ENCODE data around the gene TREX2. TPM values are rescaled to one million over a fixed set of nuclear protein-coding genes. Genes with fewer than 3 reads are reported as not detected.
A peak's percentile ranks its signal among the peaks of the same experiment; 100 is the strongest.

The TREX2 gene
- total and polyA plus RNA-seq, 7 donors, result 0.10 to 0.56 (median 0.27) TPM; not detected in 2

DNA sequence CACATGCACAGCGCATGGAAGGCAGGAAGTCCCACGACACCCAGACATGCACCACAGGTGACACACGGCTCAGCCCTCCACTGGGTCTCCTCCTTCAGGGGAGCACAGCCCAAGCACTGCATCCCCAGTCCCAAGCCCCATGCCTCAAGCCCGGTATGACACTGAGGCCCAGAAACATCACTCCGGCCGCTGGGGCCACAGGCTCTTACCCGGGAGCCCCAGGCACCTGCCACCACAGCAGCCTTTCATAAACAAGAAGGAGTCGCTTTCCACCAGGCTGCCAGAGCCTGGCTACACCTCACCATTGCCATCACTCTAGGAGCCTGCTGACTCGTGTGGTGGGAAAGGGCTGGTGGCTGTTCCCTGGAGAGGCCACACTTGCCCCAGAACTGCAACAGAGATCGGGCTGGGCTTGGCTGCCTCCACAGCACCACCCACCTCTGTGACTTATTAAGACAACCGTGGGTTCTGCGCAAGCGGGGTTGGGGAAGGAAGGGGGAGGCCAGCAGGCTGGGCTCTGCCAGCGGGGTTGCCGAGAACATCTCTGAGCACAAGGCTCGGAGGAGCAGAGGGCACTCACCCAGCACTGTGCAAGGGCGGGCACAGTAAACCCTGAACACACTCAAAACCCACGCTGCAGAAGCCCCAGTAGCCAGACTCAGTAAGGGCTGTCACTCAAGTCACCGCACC, 20.0 kb upstream of the TREX2 start:
- peaks cover 2 to 9% of the 10 kb centered on the region in 2 donors for H3K36me3 ChIP-seq (ENCODE audit: insufficient read depth in 1 of 2, low read depth in 1 of 2)
- TF ChIP-seq, protein P1, sequence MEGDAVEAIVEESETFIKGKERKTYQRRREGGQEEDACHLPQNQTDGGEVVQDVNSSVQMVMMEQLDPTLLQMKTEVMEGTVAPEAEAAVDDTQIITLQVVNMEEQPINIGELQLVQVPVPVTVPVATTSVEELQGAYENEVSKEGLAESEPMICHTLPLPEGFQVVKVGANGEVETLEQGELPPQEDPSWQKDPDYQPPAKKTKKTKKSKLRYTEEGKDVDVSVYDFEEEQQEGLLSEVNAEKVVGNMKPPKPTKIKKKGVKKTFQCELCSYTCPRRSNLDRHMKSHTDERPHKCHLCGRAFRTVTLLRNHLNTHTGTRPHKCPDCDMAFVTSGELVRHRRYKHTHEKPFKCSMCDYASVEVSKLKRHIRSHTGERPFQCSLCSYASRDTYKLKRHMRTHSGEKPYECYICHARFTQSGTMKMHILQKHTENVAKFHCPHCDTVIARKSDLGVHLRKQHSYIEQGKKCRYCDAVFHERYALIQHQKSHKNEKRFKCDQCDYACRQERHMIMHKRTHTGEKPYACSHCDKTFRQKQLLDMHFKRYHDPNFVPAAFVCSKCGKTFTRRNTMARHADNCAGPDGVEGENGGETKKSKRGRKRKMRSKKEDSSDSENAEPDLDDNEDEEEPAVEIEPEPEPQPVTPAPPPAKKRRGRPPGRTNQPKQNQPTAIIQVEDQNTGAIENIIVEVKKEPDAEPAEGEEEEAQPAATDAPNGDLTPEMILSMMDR (IDR thresholded peaks at IDR 0.05), result no peak
- no peaks in the 10 kb centered on the region for H3K4me1 ChIP-seq
- WGBS, 3 donors, result 77 to 85% (median 81%) methylated on average over 17 to 19 of the region's 19 CpGs
- H3K27me3 ChIP-seq (ENCODE audit: insufficient read depth in 3 of 3, low read length in 2 of 3), result peaks cover 0 to 1% (median 0%) of the 10 kb centered on the region in 3 donors
- H3K4me3 ChIP-seq, result no peak overlapping the region
- intact Hi-C loops (cut with DNase I), result no loop called here
- no peak overlapping the region for H3K27ac ChIP-seq
- DNase-seq (no peak), ATAC-seq (no peak)
- no peaks in the 10 kb centered on the region for H3K9me3 ChIP-seq

DNA sequence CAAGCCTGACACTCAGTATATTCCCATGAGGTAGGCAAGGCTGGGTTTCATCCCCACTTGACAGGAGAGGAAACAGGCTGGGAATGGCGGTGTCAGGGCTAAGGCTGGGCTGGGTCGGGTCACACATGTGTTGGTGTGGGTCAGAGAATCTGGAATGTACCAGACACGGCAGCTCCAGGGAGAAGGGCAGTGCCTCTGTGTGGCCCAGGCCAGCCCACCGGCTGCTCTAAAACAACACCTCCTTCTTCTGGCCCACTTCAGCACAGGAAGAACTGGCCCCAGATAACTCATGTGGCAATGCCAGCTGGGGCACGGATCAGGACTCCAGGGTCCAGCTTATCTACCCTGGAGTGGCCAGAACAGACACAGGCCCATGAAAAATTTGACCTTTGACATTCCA, 18.3 kb upstream of the TREX2 start:
- Histone ChIP-seq H3K9me3 (no peaks in the 10 kb centered on the region), H3K4me3 (no peak overlapping the region), H3K27ac (no peak overlapping the region), H3K4me1 (no peaks in the 10 kb centered on the region), H3K36me3 (ENCODE audit: insufficient read depth in 1 of 2, low read depth in 1 of 2) (peaks cover 2 to 9% of the 10 kb centered on the region in 2 donors), H3K27me3 (ENCODE audit: insufficient read depth in 3 of 3, low read length in 2 of 3) (no peaks in the 10 kb centered on the region)
- TF ChIP-seq, protein P1 (IDR thresholded peaks at IDR 0.05), result no peak
- WGBS, 3 donors, result 74 to 80% (median 79%) methylated on average over 5 of the region's 5 CpGs
- DNase-seq (no peak), ATAC-seq (no peak)
- intact Hi-C loops (cut with DNase I), result no loop called here

DNA sequence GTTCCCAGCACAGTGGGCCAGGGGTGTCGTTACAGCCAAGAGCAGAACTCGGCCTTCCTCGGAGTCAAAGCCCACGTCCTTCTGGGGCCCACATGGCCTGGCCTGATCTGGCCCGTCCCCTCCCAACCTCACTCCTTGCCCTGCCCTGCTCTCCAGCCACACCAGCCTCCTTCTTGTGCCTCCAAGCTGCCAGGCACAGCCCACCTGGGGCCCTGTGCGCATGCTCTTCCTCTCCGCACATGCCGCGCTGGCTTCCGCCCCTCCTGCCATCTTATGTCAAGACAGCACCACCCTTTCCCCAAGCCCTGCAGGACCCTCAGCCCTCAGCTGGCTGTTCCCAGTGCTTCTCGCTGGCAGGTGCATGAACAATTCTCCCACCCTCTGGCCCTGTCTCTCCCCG, 17.7 kb upstream of the TREX2 start:
- intact Hi-C loops (cut with DNase I), result no loop called here
- WGBS, 3 donors, result 74 to 98% (median 75%) methylated on average over 11 to 12 of the region's 12 CpGs
- no peak for ATAC-seq
- peaks cover 2 to 9% of the 10 kb centered on the region in 2 donors for H3K36me3 ChIP-seq (ENCODE audit: insufficient read depth in 1 of 2, low read depth in 1 of 2)
- H3K27me3 ChIP-seq (ENCODE audit: insufficient read depth in 3 of 3, low read length in 2 of 3), result no peaks in the 10 kb centered on the region
- H3K4me1 ChIP-seq, result no peaks in the 10 kb centered on the region
- H3K27ac ChIP-seq, result no peak overlapping the region
- no peaks in the 10 kb centered on the region for H3K9me3 ChIP-seq
- TF ChIP-seq, protein P1 (IDR thresholded peaks at IDR 0.05), result no peak
- H3K4me3 ChIP-seq, result no peak overlapping the region
- no peak for DNase-seq

DNA sequence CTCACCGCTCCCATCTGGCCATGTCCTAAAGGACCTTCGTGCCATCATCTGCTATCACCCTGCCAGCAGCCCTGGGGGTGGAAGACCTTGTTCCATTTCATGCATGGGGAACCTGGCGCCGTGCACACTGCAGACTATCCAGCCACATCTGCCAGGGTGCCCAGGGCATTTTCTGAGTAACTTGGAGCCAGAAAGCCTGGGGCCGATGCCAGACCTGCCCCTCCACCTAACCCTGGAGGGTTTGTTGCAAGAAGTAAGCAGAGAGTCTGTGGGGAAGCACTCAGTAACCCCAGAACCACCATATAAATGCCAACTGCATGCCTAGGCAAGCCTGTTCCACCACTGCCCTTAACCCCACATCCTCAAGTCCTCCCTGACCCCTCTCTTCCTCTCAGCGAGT, 17.2 kb upstream of the TREX2 start:
- Histone ChIP-seq H3K27me3 (ENCODE audit: insufficient read depth in 3 of 3, low read length in 2 of 3) (no peaks in the 10 kb centered on the region), H3K27ac (no peak overlapping the region), H3K9me3 (no peaks in the 10 kb centered on the region), H3K4me1 (no peaks in the 10 kb centered on the region), H3K36me3 (ENCODE audit: insufficient read depth in 1 of 2, low read depth in 1 of 2) (peaks cover 0 to 9% of the 10 kb centered on the region in 2 donors), H3K4me3 (no peak overlapping the region)
- DNase-seq (no peak), ATAC-seq (no peak)
- WGBS, 3 donors, result 71 to 82% (median 80%) methylated on average over 5 to 6 of the region's 6 CpGs
- intact Hi-C loops (cut with DNase I), result no loop called here
- TF ChIP-seq, protein P1 (IDR thresholded peaks at IDR 0.05), result no peak

DNA sequence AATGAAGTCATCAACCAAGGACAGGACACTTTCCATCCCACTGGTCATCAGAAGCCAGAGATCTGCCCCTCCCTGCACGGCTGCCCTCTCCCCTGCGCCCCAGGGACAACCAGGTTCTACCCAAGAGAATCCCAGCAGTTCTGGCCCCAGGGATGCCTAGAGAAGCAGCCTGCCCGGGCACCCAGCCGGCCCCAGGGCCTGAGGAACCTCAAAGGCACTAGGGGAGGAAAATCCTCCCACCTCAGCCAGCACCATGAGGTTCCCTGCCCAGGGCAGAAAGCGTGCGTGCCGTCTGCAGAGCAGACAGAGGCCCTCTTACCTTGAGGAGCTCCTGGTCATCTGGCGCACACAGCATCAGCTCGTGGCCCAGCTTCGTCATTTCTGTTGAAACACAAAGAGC, 16.4 kb upstream of the TREX2 start:
- intact Hi-C loops (cut with DNase I), result no loop called here

More for the DNA sequence above, 16.4 kb upstream of the TREX2 start:
- Histone ChIP-seq H3K27ac (no peak overlapping the region), H3K4me3 (no peak overlapping the region), H3K4me1 (no peaks in the 10 kb centered on the region), H3K27me3 (ENCODE audit: insufficient read depth in 3 of 3, low read length in 2 of 3) (no peaks in the 10 kb centered on the region), H3K36me3 (ENCODE audit: insufficient read depth in 1 of 2, low read depth in 1 of 2) (peaks cover 0 to 9% of the 10 kb centered on the region in 2 donors), H3K9me3 (no peaks in the 10 kb centered on the region)
- TF ChIP-seq, protein P1 (IDR thresholded peaks at IDR 0.05), result no peak
- 88 to 92% (median 89%) methylated on average over 4 to 10 of the region's 10 CpGs for WGBS, 3 donors
- DNase-seq (peak in 1 of 2 donors; percentile 44), ATAC-seq (no peak)

Data from psoas muscle (tissue), 8 donors.